ENCODE data around the gene KCNA2.

DNA sequence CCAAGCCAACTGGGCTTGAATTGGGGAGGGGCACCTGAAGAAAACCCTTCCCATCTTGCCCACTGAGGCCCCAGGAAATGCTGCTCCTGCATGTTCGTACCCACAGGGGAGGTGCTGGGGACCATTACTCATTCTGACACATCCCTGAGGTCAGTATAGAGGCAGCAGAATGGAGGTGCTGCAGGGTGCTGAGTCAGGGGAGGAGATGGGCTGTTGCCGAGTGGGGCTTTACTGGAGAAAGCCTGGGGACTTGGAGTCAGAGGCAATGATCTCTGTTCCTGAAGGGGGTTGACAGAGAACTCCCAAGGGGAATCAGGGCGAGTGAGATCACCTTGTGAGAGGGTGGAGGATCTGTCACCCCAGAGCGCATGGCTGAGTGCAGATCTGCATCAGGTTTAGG is 47.0 kb downstream of the KCNA2 start:
- TF ChIP-seq CTCF (conservative IDR thresholded peaks at IDR 0.05 in 1 of 2, IDR thresholded peaks at IDR 0.05 in 1 of 2; ENCODE audit: low read depth in 1 of 2, low read length in 2 of 2) (no peak), EZH2 (IDR thresholded peaks at IDR 0.05; ENCODE audit: low read length, missing control alignments) (no peak)

Data from fibroblast of lung (primary cell).